NT2/D1 (cell line): Measurements from ENCODE around the gene GPN2.

Source experiments
- SUZ12 ChIP-seq: IDR thresholded peaks from 2 replicates; pipeline ENCODE4 v1.6.1; 2011; ENCODE audit not compliant: insufficient read length, insufficient read depth; ENCODE audit errors: extremely low read depth
- YY1 ChIP-seq: IDR thresholded peaks from 2 replicates; pipeline ENCODE4 v1.6.1; 2011; ENCODE audit not compliant: insufficient read length, insufficient read depth
- ZNF274 ChIP-seq: IDR thresholded peaks from 2 replicates; pipeline ENCODE4 v1.6.1; 2011; ENCODE audit warnings: mild to moderate bottlenecking, low read depth, low read length

DNA sequence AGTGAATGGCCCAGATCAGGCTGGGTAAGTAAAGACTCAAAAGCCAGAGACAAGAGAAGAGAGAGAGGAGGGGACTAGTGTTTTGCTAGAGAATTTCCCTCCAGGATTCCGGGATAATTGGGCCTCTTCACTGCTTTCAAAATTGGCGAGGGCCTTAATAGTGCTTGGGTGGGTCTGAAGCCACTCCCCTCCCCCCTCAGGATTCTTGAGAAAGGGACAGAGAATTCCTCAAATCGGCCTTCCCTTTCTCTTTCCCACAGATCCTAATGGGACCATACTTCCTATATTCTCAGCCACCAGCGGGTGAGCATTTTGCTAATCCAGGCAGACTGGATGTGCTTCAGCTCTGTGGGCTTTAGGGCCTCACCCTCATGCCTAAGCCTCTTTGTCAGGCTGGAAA is 15.2 kb downstream of the GPN2 start:
- TF ChIP-seq SUZ12: no peak
- TF ChIP-seq ZNF274: no peak
- no peak for TF ChIP-seq YY1
